HepG2 (cell line): ENCODE data around the gene RFC2. TPM values are rescaled to one million over a fixed set of nuclear protein-coding genes. Genes with fewer than 3 reads are reported as not detected.

Experiments used
- ATAC-seq: fragments of 200-7000 bp; cut with Tn5 transposase; 3 replicates; pipeline ENCODE4 v1.9.1; 2020; ENCODE audit warnings: mild to moderate bottlenecking, moderate library complexity
- BruUV-seq: library from RNA; stranded (reverse); fragments of 400-500 nt; replicated peaks from 2 replicates; lab custom pipeline; 2021; lab: Mats Ljungman, UMichigan
- CTCF ChIA-PET: fragments of 300-600 bp; formaldehyde crosslinking; extraction: SDS; loops from one replicate; lab custom pipeline; 2021; ENCODE audit warnings: low total read pairs, inconsistent platforms, low intra/inter-chr PET ratio; lab: Yijun Ruan, JAX
- POLR2A ChIA-PET: fragments of 350-600 bp; sonication (Branson Sonifier 250); formaldehyde crosslinking; loops from one replicate; lab custom pipeline; 2020; ENCODE audit warnings: antibody characterized with exemption, inconsistent platforms; lab: Yijun Ruan, JAX
- DNase-seq: peaks from one replicate; pipeline ENCODE4 v3.0.0-alpha.2; 2015; ENCODE audit warnings: low spot score
- FAIRE-seq: peaks from 3 replicates; lab custom pipeline; 2011; peaks lifted over from hg19 to GRCh38; lab: Jason Lieb, UNC
- H2AFZ ChIP-seq: one replicate; pipeline ENCODE4 v1.6.1; 2011; ENCODE audit warnings: low read length, inconsistent platforms
- H3K27ac ChIP-seq: fragments of 300-600 bp; 3 replicates; pipeline ENCODE4 v1.8.0; 2011; ENCODE audit warnings: mixed run types, mild to moderate bottlenecking, mixed read lengths, low read length, inconsistent platforms; ENCODE audit not compliant: insufficient read depth; ENCODE audit errors: extremely low read length
- H3K27me3 ChIP-seq, 2 experiments: fragments of 200-600 bp in 1 of 2; 2 replicates in 1 of 2; 3 replicates in 1 of 2; pipeline versions ENCODE4 v1.6.0 to v1.8.0; 2011; ENCODE audit warnings: low read length in 2 of 2, mild to moderate bottlenecking in 2 of 2, moderate library complexity in 2 of 2, inconsistent platforms in 1 of 2; ENCODE audit not compliant: insufficient read depth in 2 of 2, control insufficient read depth in 1 of 2
- H3K36me3 ChIP-seq, 2 experiments: fragments of 200-600 bp in 1 of 2; replicated peaks in 1 of 2; 2 replicates in 1 of 2; 3 replicates in 1 of 2; pipeline versions ENCODE4 v1.5.1 to v1.8.0; 2011; ENCODE audit warnings: low read length in 2 of 2, inconsistent platforms in 1 of 2; ENCODE audit not compliant: insufficient read depth in 2 of 2, control insufficient read depth in 1 of 2
- H3K4me1 ChIP-seq: 2 replicates; pipeline ENCODE4 v1.5.1; 2012; ENCODE audit warnings: low read length, inconsistent platforms; ENCODE audit not compliant: insufficient read depth
- H3K4me2 ChIP-seq: 2 replicates; pipeline ENCODE4 v1.6.0; 2011; ENCODE audit warnings: low read depth, low read length, inconsistent platforms
- H3K4me3 ChIP-seq, 3 experiments: fragments of 200-600 bp in 1 of 3; sonication (generic), shearing (Covaris generic) in 1 of 3; replicated peaks in 1 of 3; 2 replicates each; pipeline ENCODE4 v1.5.1; 2011 to 2016; ENCODE audit warnings: low read length in 3 of 3, inconsistent platforms in 2 of 3, low read depth in 2 of 3, mild to moderate bottlenecking in 2 of 3, control low read depth in 1 of 3, mixed read lengths in 1 of 3; ENCODE audit not compliant: insufficient read depth in 1 of 3
- H3K79me2 ChIP-seq: one replicate; pipeline ENCODE4 v1.6.1; 2011; ENCODE audit warnings: low read length, inconsistent platforms; ENCODE audit not compliant: insufficient read depth
- H3K9ac ChIP-seq: 2 replicates; pipeline ENCODE4 v1.6.0; 2011; ENCODE audit warnings: mild to moderate bottlenecking, low read depth, low read length, inconsistent platforms; ENCODE audit not compliant: insufficient read depth
- H3K9me3 ChIP-seq: 2 replicates; pipeline ENCODE4 v1.5.1; 2012; ENCODE audit warnings: mild to moderate bottlenecking, low read length
- H4K20me1 ChIP-seq: 2 replicates; pipeline ENCODE4 v1.6.0; 2011; ENCODE audit warnings: inconsistent platforms, mild to moderate bottlenecking, low read length, moderate library complexity; ENCODE audit not compliant: insufficient read depth
- WGBS: methylation state at CpG from one replicate; pipeline ENCODE4 v1.1.6; 2017; ENCODE audit warnings: low lambda C conversion rate; 5-methylcytosine and 5-hydroxymethylcytosine counted together
- in situ Hi-C: cut with HindIII; loops from 2 replicates; pipeline ENCODE4 v1.10.0; 2017; ENCODE audit warnings: low pct_unique_long_range_greater_than_20kb; ENCODE audit not compliant: extremely low pct_ligation_motif_present
- intact Hi-C: fragments of 100-400 bp; cut with micrococcal nuclease; formaldehyde crosslinking; loops from one replicate; pipeline ENCODE4 v1.10.0; 2022; ENCODE audit not compliant: unreplicated experiment
- polyA plus RNA-seq, 8 experiments: library from polyadenylated mRNA; depleted of rRNA in 3 of 8; stranded (reverse) in 7 of 8; unstranded in 1 of 8; fragments of >200 nt; fragmentation: Illumina TruSeq in 4 of 8; extraction: Trizol in 4 of 8; gene quantifications; 2 replicates each; pipeline versions ENCODE4 v1.2.1 to v1.2.3, GENCODE V29; 2011 to 2016; ENCODE audit warnings: low read depth in 4 of 8, missing spikeins in 1 of 8, mixed read lengths in 1 of 8; ENCODE audit not compliant: insufficient read depth in 1 of 8
- total RNA-seq, 5 experiments: library from RNA; depleted of rRNA; stranded (reverse); fragments of >200 nt; fragmentation: Illumina TruSeq; extraction: Trizol; gene quantifications; 2 replicates each; pipeline ENCODE4 v1.2.3, GENCODE V29; 2016; ENCODE audit warnings: low read depth in 1 of 5
- TF ChIP-seq, protein P1 (sequence below): sonication (generic); formaldehyde crosslinking; IDR thresholded peaks from 2 replicates; pipeline ENCODE4 v1.8.1; 2023; ENCODE audit warnings: mild to moderate bottlenecking, missing genetic modification reagents
- TF ChIP-seq, protein P2 (sequence below): sonication (generic); formaldehyde crosslinking; IDR thresholded peaks from 2 replicates; pipeline ENCODE4 v1.4.0; 2020; ENCODE audit warnings: missing genetic modification reagents, borderline replicate concordance

The RFC2 gene
- total and polyA plus RNA-seq, 2 of the 13 experiments (the other 11 are each of a cell fraction or from before 2014, with no cell fraction given) = 14.6 to 43.5 TPM

DNA sequence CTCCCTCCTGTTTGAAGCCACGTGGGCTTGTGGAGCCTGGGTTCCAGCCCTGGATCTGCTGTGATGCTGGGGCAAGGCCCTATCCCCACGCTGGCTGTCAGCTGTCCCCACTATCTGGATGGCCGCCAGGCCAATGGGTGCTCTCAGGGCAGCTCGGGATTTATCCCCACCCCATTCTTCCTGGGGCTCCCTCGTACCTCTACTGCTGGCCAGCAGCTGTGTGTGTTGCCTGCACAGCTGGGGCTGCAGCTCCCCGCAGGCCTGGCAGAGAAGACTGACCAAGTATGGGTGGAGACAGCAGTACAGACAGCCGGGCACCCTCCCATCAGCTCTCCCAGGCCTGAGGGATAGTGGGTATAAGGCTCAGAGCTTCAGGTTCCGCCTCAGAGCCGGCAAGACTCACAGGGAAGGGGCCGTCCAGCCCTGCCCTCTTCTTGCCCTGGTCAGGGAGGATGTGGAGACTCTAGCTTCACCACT lies 48.6 kb upstream of the RFC2 start:
- Histone ChIP-seq H2AFZ (no peak overlapping the region), H3K79me2 (peaks cover 31% of the 10 kb centered on the region), H3K9ac (no peak overlapping the region), H3K4me2 (no peak overlapping the region), H3K4me3 (no peak overlapping the region), H3K9me3 (no peaks in the 10 kb centered on the region), H4K20me1 (peaks cover 13% of the 10 kb centered on the region; the same call in 1 of the 2 replicates), H3K4me1 (peaks cover 11% of the 10 kb centered on the region; the same call in 1 of the 2 replicates), H3K27ac (no peak overlapping the region), H3K27me3 (no peaks in the 10 kb centered on the region), H3K36me3 (peaks cover 1% of the 10 kb centered on the region in 2 experiments; a peak in 1 of 5 replicates)
- TF ChIP-seq, protein P1, sequence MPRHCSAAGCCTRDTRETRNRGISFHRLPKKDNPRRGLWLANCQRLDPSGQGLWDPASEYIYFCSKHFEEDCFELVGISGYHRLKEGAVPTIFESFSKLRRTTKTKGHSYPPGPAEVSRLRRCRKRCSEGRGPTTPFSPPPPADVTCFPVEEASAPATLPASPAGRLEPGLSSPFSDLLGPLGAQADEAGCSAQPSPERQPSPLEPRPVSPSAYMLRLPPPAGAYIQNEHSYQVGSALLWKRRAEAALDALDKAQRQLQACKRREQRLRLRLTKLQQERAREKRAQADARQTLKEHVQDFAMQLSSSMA (CRISPR knock-in tag) = no peak
- POLR2A ChIA-PET = no interaction called here
- CTCF ChIA-PET = no interaction called here
- intact Hi-C loops = no loop called here
- DNase-seq (no peak), FAIRE-seq (no peak), ATAC-seq (peak; percentile 19; the same call in 2 of the 3 replicates)
- BruUV-seq = no TSS peak
- WGBS = 89% methylated on average over 3 of the region's 10 CpGs
- in situ Hi-C loops = no loop called here

DNA sequence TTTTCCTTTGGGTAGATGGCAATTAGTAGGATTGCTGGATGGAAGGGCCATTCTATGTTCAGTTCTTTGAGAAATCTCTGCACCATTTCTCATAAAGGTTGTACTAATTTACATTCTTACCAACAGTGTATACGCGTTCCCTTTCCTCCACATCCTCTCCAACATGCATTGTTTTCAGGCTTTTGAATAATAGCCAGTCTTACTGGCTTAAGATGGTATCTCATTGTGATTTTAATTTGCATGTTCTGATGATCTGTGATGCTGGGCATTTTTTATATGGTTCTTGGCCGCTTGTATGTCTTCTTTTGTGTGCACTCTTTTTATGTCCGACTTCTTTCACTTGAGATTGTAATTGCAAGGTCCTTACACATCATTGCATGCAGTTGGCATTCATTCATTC lies 46.7 kb upstream of the RFC2 start:
- Histone ChIP-seq H3K4me2 (no peak overlapping the region), H3K4me1 (peaks cover 3% of the 10 kb centered on the region), H3K27ac (no peak overlapping the region), H3K36me3 (peaks cover 0 to 3% of the 10 kb centered on the region in 2 experiments; a peak in 1 of 5 replicates), H3K9ac (no peak overlapping the region), H3K79me2 (peaks cover 42% of the 10 kb centered on the region), H3K4me3 (no peak overlapping the region), H3K9me3 (no peaks in the 10 kb centered on the region), H3K27me3 (no peaks in the 10 kb centered on the region), H2AFZ (no peak overlapping the region), H4K20me1 (peaks cover 13% of the 10 kb centered on the region; the same call in 1 of the 2 replicates)
- ChIA-PET CTCF (no interaction called here), POLR2A (no interaction called here)
- in situ Hi-C loops = no loop called here
- no peak for FAIRE-seq
- intact Hi-C loops = no loop called here
- DNase-seq = no peak
- TF ChIP-seq, protein P2, sequence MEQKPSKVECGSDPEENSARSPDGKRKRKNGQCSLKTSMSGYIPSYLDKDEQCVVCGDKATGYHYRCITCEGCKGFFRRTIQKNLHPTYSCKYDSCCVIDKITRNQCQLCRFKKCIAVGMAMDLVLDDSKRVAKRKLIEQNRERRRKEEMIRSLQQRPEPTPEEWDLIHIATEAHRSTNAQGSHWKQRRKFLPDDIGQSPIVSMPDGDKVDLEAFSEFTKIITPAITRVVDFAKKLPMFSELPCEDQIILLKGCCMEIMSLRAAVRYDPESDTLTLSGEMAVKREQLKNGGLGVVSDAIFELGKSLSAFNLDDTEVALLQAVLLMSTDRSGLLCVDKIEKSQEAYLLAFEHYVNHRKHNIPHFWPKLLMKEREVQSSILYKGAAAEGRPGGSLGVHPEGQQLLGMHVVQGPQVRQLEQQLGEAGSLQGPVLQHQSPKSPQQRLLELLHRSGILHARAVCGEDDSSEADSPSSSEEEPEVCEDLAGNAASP (CRISPR knock-in tag) = no peak
- ATAC-seq = no peak
- WGBS = 99% methylated on average over 4 of the region's 4 CpGs
- no TSS peak for BruUV-seq
